GM18507 (cell line): ENCODE measurements around the gene PSMD11.

ENCODE experiments used
- DNase-seq: peaks from one replicate; pipeline ENCODE4 v3.0.0; 2011; ENCODE audit warnings: low read depth; ENCODE audit not compliant: insufficient read length; ENCODE audit errors: extremely low spot score
- FAIRE-seq: peaks from 2 replicates; lab custom pipeline; 2011; peaks lifted over from hg19 to GRCh38; lab: Jason Lieb, UNC

The PSMD11 gene

DNA sequence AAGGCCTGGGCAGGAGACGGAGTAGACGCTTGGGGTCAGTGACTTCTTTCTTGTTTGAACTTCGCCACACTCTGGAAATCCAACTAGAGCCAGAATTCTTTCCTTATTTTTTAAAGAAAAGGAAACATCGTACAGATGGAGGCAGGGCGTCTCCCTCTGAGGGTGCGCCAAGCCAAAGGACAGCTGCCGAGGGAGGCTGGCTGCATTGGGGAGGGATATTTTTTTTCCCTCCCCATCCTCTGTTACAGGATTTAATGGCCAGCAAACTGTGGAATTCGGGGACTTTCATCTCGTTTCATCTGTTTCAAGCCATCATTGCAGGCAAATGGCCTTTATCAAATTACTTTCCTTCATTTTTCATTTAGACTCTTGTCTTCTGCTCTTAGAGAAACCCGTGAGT is 58.4 kb downstream of the PSMD11 start:
- FAIRE-seq (no peak), DNase-seq (no peak)

DNA sequence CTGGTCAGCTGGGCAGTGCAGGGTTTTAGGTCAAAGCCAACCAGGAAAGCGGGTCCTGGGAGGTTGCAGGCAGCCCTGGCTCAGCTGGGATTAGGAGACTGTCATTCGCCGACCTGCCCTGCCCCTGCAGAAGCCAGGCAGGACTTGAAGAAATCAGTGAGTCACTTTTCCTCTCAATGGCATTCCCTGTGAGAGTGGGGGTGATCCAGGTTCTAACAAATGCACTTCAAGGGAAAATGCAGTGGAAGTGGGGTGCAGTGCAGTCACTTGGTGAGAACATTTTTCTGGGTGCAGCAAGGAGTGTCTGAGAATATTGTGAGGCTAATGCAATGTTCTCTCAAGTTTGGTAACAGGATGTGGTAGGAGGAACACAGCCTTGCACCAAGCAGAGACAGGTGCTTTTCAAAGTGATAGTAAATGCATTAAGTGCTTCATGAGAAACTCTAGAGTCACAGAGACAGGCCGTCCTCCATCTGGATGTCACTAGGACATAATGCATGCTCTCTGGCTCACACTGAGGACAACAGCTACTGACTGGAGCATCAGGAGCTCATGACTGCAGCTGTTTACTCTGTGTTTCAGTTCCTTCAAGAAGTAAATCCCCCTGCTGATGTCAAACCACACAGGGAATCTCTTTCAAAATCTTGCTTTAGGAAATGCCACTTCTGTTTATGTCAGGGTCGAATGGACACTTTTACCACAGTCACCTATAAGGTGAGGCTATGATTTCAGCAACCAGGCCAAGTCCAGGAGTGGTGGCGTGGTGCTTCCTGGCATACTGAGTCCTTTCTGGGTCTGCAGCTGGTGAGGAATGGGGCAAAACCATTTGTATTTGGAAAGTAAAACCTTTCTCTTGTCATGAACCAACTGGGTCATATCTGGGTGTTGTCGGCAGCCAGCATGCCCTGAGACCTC is 59.2 kb downstream of the PSMD11 start:
- peak; percentile 69 for DNase-seq
- FAIRE-seq = peak; percentile 99

DNA sequence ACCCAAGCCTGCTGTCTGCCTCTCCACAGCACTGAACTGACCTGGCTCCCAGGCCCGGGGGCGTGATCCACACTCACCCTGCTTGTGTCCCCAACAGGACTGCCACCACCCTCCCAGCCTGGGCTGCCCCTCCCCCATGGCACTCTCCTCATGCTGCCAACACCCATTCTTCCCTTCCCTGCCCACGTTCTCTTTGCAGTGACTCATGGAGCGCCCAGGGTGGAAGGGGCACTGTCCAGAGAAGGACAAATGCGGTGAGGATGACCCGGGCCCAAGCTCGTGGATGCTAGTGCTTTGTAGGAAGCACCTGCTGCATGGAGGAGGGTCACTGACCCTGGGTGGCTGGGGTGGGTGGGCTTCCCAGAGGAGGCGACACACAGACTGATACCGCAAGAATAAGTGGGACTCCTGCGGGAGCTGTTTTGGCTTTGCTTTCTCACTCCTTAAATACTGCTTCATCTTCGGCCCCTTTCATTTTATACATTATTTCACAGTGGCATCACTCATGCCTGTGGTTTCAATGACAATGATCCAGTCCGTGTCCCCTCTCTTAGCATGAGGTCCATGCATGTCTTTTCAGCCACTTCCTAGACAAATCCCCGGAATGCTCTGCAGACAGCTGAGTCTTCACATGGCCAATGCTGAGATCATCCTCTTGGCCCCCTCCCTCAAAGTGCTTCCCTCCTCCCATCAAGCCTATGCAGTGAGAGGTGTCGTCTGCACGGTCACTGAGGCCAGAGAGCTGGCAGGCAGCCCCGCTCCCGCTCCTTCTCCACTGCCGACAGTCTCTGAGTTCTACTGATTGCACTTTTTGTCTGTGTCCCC is 60.1 kb downstream of the PSMD11 start:
- FAIRE-seq = no peak
- no peak for DNase-seq

DNA sequence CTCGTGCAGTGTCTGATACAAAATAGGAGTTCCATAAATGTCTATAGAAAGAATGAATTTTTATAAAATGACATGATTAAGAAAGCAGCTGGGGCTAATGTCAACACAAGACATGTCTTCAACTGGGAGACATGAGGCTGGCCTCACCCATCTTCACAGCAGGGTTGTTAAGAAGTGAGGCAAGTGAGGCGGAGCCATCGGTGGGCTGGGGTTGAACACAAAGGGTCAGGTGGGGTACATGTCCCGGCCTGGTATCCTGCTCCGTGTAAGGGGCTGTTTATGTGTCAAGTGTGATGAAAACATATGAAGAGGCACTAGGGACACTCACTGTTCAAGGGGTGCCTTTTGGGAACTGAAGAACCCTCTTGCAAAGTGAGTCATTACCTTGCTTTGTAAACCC is 64.6 kb downstream of the PSMD11 start:
- FAIRE-seq = no peak
- DNase-seq = no peak

DNA sequence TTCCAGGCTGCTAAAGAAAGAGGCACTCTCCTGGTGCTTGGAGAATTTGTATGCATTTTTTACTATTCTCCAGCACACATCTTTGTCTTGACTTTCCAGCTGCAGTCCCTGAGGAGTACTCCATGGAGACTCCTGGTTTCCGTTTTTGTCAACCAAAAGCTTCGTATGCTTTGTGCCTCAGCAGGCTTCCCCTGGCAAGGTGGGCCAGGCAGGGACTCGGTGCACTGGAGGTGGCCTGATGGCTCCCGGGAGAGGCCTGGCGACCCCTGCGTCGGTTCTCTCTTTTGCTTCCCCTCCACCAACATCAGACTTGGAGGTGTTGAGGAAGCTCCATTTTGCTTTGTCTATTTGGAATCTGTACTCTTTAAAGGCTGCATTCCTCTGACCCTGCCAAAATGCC is 66.2 kb downstream of the PSMD11 start:
- no peak for DNase-seq
- no peak for FAIRE-seq

DNA sequence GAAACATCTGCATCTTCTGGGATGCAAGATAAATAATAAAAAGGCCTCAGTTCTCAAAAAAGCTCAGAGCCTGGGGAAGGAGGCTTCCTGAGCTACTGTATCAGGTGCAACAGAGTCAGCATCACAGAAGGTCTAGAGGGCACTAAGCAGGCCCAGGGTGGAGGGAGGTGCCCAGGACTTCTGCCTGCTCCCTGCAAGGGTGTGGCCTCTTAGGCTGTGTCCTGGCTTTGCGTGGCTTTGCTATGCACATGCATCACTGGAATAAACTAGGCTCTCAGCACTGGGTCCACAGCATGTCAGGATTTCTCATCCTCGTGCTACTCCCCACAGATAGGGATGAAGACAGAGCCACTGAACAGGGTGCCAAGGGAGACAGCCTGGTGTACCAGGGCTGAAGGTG is 68.0 kb downstream of the PSMD11 start:
- no peak for DNase-seq
- FAIRE-seq = no peak

DNA sequence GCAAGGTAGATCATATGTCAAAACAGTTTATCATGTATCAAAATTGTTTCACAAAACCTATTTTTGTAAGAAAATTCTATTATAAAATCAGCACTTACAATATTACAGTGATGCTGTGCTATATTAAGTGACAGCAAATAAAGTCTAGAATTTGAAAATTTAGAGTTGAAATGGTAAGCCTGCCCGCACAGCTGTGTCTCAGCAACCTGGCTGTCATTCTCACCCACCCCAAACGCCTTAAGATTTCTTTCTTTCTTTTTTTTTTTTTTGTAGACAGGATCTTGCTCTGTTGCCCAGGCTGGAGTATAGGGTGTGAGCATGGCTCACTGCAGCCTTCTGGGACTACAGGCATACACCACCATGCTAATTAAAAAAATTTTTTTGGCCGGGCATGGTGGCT is 69.3 kb downstream of the PSMD11 start:
- FAIRE-seq (no peak), DNase-seq (no peak)

DNA sequence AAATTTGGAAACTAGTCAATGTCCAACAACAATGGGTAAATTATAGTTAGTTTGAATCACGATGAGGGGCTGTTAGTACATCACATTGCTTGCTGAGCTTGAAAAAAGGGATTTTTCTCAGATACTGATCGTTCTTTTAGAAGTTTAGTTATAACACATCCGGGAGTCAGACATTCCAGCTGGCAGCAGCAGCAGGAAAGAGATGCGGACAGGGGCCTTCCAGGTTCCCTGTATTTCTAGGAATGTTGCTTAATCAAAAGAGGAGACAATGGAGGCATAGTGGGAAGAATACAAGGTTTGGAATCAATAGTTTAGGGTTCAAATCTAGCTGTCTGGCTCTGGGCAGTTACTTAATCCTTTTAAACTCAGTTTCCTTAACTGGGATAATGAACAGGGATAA is 70.3 kb downstream of the PSMD11 start:
- DNase-seq (no peak), FAIRE-seq (no peak)

DNA sequence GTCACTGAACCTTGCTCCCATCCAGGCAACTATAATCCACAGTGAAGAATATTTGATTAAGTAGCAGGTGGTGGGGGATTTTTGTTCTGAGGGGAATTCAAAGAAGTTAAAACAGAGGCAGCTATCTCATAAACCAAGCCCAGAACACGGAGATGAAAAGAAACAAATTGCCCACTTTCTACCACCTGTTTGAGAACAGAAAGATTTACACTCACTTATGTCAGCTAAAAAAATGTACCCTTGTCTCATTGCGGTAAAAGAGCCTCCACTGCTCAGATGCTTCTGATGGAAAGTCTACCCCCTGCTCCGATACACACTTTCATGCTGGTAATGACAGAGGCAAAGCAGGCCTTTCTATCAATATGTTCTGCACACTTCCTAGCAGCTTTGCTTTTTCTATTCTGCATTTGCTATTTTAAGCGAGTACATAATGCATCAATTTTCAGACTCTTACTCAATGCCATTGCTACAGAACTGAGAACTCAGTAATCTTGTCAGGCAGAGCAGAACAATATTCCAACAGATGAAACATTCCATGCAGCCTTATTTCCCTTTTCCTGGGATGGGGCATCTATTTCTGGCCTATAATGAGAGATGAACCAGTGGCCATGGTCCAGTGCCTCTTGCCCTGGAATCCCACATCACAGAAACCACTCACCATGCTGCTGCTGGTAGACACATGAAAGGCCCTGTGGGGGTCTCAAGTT is 71.5 kb downstream of the PSMD11 start:
- no peak for DNase-seq
- FAIRE-seq = peak; percentile 91

DNA sequence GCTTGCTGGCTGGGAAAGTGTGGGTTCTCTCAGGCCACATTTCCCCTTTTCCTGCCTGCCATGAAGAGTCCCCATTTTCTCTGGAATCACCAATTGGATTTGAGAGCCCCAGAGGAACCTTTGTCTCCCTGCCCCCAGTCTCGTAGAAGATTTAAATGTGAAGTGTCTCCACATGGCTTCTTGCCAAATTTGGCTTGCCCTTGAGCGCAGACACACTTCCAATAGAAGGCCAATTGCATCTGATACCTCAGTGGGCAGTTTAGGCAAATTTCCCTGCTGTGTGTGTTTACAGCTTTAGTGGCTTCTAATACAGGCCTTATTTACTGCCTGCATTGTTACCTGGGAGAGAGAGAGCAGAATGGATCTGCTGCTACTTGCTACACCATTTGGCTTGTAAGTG is 72.1 kb downstream of the PSMD11 start:
- DNase-seq = no peak
- peak; percentile 81 for FAIRE-seq

DNA sequence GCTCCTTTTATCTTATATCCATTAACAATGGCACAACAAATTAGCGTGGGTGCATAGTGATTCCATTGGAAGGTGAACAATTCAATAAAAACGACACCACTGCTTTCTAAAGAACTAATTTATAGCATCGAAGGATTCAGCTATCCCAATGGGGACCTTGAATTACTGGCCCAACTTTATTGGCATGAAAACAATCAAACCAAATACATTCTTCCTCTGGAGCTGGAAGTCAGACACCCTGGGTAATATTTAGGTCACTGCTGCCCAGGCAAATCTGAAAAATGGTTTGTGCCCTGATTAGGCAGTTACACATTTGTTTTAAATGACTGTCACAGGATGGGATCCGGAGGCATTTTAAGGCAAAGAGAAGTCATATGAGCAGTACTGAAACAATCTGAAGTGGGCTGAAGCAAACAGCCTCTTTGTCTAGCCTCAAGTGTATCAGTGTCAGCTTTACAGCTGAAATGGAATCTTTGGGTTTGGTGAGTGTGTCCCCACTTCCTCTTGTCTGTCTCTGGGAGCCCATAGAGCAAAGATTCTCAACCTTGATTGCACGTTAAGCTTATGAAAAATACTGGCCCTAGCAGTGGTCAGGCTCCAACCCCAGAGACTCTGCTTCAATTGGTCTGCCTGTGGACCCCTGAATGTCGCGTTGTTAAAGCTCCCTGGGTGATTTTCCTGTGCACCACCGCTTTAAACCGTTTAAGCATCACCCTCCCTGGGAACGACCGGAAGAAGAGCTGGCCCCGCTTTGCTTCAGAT is 72.8 kb downstream of the PSMD11 start:
- FAIRE-seq (peak; percentile 93), DNase-seq (no peak)

DNA sequence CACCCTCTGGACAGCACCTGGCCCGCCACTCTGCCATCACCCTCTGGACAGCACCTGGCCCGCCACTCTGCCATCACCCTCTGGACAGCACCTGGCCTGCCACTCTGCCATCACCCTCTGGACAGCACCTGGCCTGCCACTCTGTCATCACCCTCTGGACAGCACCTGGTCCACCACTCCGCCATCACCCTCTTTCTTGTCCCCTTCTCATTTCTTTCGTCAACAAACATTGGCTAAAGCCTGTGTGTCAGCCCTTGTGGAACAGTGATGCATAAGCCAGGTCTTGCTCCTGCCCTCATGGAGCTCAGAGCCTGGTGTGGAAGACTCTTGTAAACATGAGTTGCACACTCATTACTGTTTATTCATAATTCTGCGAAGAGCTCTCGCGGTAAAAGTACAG is 73.7 kb downstream of the PSMD11 start:
- DNase-seq = no peak
- no peak for FAIRE-seq

DNA sequence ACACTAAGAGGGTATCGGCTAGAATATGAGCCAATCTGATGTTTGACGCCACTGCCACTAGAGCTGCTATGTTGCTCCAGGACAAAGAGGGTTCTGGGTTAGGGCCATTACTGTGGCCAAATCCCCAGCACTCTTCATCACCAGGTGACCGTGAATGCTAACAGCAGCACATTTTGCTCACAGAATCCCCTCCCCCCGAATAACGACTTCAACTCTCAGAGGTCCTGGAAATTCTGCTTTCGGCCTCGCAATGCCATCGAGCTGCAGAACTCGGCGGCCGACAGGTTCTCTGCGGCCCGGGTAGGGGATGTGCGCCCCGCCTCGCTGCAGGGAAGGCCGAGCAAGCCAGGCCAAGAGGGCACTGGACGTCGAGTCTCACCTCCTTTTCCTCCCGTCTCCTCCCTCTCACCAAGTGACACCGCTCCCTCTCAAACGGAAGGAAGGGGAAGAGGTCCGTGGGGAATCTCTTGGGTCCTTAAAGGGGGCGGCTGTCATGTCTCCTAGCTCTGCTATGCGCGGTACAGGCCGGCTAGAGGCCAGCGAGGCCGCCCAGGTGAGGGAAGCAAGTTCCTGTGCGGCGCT is 74.4 kb downstream of the PSMD11 start:
- FAIRE-seq (no peak), DNase-seq (no peak)

DNA sequence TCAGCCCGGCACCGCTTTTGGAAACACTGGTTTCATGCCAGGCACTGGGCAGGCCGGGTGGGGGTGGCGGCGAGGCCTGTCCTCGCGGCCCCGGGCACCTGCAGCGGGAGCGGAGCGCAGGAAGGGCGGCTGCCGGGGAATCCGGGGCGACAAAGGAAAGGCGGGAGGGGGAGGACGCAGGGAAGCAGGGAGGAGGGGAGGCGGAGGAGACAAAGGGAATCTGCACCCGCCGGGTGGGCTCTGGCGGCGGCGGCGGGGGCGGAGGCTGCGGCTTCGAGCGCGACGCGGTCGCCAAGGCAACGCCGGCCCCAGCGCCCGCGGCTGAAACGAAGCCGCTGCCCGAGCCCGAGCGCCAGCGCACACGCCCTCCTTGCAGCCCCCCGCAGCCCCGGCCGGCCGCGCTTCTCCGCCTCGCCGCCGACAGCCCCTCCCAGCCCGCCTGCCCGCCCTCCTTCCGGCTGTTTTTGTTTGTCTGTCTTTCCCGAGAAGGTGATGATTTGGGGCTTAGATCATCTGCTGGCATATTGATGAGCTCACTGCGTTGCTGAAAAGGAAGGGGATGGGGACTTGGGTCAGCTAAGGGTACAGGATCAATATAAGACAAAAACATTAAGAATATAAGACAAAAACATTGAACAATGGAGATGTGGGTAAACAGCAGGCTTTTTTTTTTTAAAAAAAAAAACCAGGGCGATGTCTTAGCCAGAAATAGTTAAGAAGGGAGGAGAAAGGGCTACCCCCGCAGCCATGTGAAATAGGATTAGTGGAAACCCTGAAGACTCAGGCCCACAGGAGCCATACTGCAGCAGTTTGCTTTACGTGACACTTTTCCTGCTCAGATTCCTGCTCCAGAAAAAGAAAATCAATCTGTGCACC is 75.2 kb downstream of the PSMD11 start:
- FAIRE-seq = peak; percentile 77
- no peak for DNase-seq

DNA sequence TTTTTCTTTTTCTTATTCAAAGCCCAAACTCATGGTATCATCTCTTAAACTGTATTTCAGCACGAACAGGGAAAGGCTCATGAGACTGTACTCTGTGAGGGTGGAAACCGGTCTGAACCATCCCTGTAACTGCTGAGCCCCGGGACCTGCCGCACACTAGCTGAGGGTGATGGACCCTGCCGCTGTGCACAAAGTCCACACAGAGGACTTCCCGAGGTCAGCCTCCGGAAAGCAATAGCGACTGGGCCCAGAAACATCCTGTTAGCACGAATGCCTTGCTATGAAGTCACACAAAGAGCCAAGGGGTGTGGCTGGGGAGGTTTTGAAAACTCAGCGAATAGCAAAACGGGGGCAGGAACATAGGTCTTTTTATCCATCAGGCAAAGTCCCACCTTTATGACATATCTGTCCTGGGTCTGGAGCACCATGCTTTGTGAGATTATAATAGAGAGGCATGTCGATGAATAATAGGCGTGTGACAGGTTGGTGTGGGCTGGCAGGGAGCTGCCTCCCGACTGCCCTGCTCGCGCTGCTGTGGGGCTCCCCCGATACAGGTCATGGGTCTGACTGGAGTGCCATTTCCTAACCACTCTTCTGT is 75.9 kb downstream of the PSMD11 start:
- no peak for DNase-seq
- peak; percentile 86 for FAIRE-seq

DNA sequence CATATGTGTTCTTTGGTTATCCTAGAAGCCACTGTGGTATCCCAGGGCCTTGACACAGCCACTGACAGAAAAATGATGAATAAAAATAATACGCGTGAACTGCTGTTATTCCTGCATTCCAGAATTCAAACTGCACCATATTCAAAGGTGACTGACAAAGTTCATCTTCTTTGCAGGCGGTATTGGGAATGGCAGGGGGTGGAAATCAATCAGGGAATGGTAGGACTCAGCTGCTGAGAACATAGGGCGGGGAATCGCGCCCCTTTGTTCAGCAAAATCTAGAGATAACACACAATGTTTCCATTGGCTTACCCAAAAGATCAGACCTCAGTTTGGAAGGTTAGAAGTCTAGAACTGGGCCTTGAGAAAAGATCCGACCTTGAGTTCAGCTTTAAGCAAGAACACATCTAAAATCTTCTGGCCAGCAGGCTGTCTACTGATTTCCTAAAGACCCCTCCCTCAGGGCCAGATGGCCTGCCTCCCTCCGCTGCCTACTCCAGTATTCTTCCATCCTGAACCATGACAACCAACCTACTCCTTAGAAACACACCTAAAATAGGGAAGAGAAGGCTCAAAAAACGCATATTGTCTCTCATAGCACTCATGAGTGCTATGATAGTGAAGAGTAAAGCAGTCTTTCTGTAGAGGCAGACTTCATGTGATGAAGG is 76.6 kb downstream of the PSMD11 start:
- no peak for DNase-seq
- no peak for FAIRE-seq

DNA sequence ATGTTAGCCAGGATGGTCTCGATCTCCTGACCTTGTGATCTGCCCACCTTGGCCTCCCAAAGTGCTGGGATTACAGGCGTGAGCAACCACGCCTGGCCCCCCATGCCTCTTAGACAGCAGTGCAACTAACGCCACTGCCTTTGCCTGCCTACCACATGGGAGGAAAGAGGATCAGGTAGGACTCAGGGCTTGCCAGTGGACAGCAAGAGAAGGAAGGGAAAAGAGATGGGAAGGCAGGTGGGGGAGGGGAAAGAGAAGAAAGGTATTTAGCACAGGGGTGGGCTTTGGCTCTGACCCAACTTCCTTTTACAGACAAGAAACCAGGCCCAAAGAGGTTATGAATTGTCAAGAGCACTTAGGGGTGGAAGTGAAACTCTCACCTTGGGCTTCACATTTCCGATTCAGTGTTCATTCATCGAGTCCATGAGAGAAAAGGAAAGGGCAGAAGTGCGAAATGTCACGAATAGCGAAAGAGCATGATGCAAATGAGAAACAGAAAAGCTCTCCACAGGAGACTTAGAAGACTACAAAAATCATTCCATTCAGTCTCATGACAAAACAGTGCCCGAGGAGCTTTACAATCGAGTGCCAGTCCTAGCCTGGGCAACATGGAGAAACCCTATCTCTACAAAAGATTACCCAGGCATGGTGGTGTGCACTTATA is 78.8 kb downstream of the PSMD11 start:
- peak; percentile 100 for FAIRE-seq

More for the DNA sequence above, 78.8 kb downstream of the PSMD11 start:
- DNase-seq = peak; percentile 63
